HepG2 (cell line): ENCODE measurements around the gene RUVBL2.
"Not testable (repeated sequence)": the region's sequence is repeated elsewhere in the genome, so short reads cannot be mapped to it uniquely, and the experiment has no call there.

Experiments used
- IRF2 ChIP-seq: IDR thresholded peaks from 2 replicates; pipeline ENCODE4 v1.6.1; 2018; ENCODE audit warnings: missing genetic modification reagents, missing compliant biosample characterization
- KDM5B ChIP-seq: sonication (generic); formaldehyde crosslinking; IDR thresholded peaks from 2 replicates; pipeline ENCODE4 v1.4.0; 2020; ENCODE audit warnings: missing genetic modification reagents, mild to moderate bottlenecking, borderline replicate concordance
- STAG1 ChIP-seq: sonication (generic); formaldehyde crosslinking; IDR thresholded peaks from 2 replicates; pipeline ENCODE4 v1.4.0; 2020; ENCODE audit warnings: missing genetic modification reagents
- TGIF2 ChIP-seq: IDR thresholded peaks from 2 replicates; pipeline ENCODE4 v1.6.1; 2016; ENCODE audit warnings: control low read depth, missing compliant biosample characterization
- ZBTB7A ChIP-seq: sonication (generic); formaldehyde crosslinking; IDR thresholded peaks from 2 replicates; pipeline ENCODE4 v1.8.0; 2022; ENCODE audit warnings: mild to moderate bottlenecking, missing genetic modification reagents
- ZZZ3 ChIP-seq: sonication (generic); formaldehyde crosslinking; IDR thresholded peaks from 2 replicates; pipeline ENCODE4 v1.4.0; 2020; ENCODE audit warnings: missing genetic modification reagents, mild to moderate bottlenecking, borderline replicate concordance
- TF ChIP-seq, protein P1 (sequence below): sonication (generic); formaldehyde crosslinking; IDR thresholded peaks from 2 replicates; pipeline ENCODE4 v1.5.0; 2020; ENCODE audit warnings: mild to moderate bottlenecking, missing genetic modification reagents, moderate library complexity

DNA sequence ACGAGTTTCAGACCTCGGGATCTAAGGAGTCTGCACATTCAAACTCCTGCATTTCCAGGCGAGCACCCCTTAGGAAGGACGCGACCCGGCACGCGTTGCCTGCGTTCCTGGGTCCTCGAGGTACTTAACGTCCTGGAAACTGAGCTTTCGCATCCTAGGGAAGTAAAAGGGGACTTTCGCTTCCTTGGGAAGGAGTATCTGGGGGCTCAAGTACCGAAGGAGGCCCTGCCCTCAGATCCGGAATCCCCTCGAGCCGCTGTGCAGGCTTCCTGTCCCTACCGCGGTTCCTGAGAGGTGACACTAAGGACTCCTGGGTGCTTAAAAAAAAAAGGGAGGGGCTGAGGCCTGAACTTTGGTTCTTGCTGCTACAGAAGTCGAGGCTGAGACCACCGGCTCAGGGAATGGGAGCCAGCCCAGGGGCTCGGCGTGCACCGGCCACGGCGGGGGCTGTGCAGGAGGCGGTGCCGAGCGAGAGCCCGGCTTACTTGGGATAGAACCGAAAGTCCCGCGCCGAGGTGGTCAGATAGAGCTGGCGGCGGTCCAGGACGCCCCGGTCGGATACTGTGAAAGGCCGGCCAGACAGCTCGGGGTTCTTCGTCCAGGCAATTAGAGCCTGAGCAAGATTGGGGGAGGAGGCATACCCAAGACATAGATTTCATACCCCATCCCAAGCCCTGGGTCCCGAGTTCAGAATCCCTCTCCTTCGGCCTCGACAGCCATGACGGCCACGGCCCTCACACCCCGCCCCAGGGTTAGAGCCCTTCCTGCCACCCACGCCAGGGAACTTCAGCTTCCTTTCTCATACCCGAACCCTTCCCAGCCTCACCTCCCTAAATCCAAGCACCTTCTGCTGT lies 24.9 kb downstream of the RUVBL2 start:
- not testable (repeated sequence) for TF ChIP-seq IRF2 (CRISPR knock-in tag); TGIF2 (CRISPR knock-in tag); ZBTB7A (CRISPR knock-in tag); STAG1; KDM5B (CRISPR knock-in tag); ZZZ3 (CRISPR knock-in tag)
- TF ChIP-seq, protein P1, sequence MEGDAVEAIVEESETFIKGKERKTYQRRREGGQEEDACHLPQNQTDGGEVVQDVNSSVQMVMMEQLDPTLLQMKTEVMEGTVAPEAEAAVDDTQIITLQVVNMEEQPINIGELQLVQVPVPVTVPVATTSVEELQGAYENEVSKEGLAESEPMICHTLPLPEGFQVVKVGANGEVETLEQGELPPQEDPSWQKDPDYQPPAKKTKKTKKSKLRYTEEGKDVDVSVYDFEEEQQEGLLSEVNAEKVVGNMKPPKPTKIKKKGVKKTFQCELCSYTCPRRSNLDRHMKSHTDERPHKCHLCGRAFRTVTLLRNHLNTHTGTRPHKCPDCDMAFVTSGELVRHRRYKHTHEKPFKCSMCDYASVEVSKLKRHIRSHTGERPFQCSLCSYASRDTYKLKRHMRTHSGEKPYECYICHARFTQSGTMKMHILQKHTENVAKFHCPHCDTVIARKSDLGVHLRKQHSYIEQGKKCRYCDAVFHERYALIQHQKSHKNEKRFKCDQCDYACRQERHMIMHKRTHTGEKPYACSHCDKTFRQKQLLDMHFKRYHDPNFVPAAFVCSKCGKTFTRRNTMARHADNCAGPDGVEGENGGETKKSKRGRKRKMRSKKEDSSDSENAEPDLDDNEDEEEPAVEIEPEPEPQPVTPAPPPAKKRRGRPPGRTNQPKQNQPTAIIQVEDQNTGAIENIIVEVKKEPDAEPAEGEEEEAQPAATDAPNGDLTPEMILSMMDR (CRISPR knock-in tag): not testable (repeated sequence)
